ENCODE data around the gene PRR13. TPM values are rescaled to one million over a fixed set of nuclear protein-coding genes. Genes with fewer than 3 reads are reported as not detected.

Gene PRR13
- total RNA-seq, 3 donors from 2014 or later, result 57.1 to 65.1 (median 61.0) TPM

- intact Hi-C loops (cut with DNase I; ENCODE audit: low total_unique reads), result no loop called here
- TF ChIP-seq POLR2A (IDR thresholded peaks at IDR 0.05) (no peak), POLR2AphosphoS5 (IDR thresholded peaks at IDR 0.05) (no peak)
- TF ChIP-seq, protein P1, sequence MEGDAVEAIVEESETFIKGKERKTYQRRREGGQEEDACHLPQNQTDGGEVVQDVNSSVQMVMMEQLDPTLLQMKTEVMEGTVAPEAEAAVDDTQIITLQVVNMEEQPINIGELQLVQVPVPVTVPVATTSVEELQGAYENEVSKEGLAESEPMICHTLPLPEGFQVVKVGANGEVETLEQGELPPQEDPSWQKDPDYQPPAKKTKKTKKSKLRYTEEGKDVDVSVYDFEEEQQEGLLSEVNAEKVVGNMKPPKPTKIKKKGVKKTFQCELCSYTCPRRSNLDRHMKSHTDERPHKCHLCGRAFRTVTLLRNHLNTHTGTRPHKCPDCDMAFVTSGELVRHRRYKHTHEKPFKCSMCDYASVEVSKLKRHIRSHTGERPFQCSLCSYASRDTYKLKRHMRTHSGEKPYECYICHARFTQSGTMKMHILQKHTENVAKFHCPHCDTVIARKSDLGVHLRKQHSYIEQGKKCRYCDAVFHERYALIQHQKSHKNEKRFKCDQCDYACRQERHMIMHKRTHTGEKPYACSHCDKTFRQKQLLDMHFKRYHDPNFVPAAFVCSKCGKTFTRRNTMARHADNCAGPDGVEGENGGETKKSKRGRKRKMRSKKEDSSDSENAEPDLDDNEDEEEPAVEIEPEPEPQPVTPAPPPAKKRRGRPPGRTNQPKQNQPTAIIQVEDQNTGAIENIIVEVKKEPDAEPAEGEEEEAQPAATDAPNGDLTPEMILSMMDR (IDR thresholded peaks at IDR 0.05), result no peak
Measured at GRCh38 chr12:53467082-53467481, 25.5 kb downstream of the PRR13 start.

GRCh38 chr12:53467880-53468279 is 26.3 kb downstream of the PRR13 start:
- no peaks in the 10 kb centered on the region for H3K27me3 ChIP-seq
- TF ChIP-seq POLR2A (IDR thresholded peaks at IDR 0.05) (no peak), POLR2AphosphoS5 (IDR thresholded peaks at IDR 0.05) (no peak)
- TF ChIP-seq, protein P1 (IDR thresholded peaks at IDR 0.05), result no peak
- intact Hi-C loops (cut with DNase I; ENCODE audit: low total_unique reads), result no loop called here
- no peak overlapping the region for H3K27ac ChIP-seq
- no peak overlapping the region for H3K4me3 ChIP-seq
- H3K36me3 ChIP-seq, result peaks cover 11% of the 10 kb centered on the region
- H3K9me3 ChIP-seq, result no peaks in the 10 kb centered on the region
- H3K4me1 ChIP-seq, result no peaks in the 10 kb centered on the region
- no peak for DNase-seq (ENCODE audit: low spot score in 2 of 2)

More at GRCh38 chr12:53467082-53467481, 25.5 kb downstream of the PRR13 start:
- Histone ChIP-seq H3K36me3 (peaks cover 17% of the 10 kb centered on the region), H3K4me1 (no peaks in the 10 kb centered on the region), H3K9me3 (no peaks in the 10 kb centered on the region), H3K27ac (no peak overlapping the region), H3K27me3 (no peaks in the 10 kb centered on the region), H3K4me3 (no peak overlapping the region)
- DNase-seq (ENCODE audit: low spot score in 2 of 2), result no peak

- no peak for TF ChIP-seq POLR2AphosphoS5 (IDR thresholded peaks at IDR 0.05)
- no peak for TF ChIP-seq POLR2A (IDR thresholded peaks at IDR 0.05)
- TF ChIP-seq, protein P1 (IDR thresholded peaks at IDR 0.05), result no peak
- Histone ChIP-seq H3K36me3 (peaks cover 11% of the 10 kb centered on the region), H3K27ac (no peak overlapping the region)
Measured at GRCh38 chr12:53468282-53468681, 26.7 kb downstream of the PRR13 start.

GRCh38 chr12:53472056-53472582 is 30.6 kb downstream of the PRR13 start:
- intact Hi-C loops (cut with DNase I; ENCODE audit: low total_unique reads), result no loop called here
- Histone ChIP-seq H3K27me3 (no peaks in the 10 kb centered on the region), H3K9me3 (no peaks in the 10 kb centered on the region), H3K36me3 (peaks cover 13% of the 10 kb centered on the region), H3K4me3 (no peak overlapping the region), H3K27ac (peak overlapping the region in 1 of 2 donors; percentile 17), H3K4me1 (peaks cover 0 to 5% of the 10 kb centered on the region in 2 donors)
- TF ChIP-seq, protein P1 (IDR thresholded peaks at IDR 0.05), result no peak
- TF ChIP-seq POLR2A (IDR thresholded peaks at IDR 0.05) (no peak), POLR2AphosphoS5 (IDR thresholded peaks at IDR 0.05) (no peak)
- no peak for DNase-seq (ENCODE audit: low spot score in 2 of 2)

More at GRCh38 chr12:53468282-53468681, 26.7 kb downstream of the PRR13 start:
- intact Hi-C loops (cut with DNase I; ENCODE audit: low total_unique reads), result no loop called here
- no peak for DNase-seq (ENCODE audit: low spot score in 2 of 2)
- Histone ChIP-seq H3K9me3 (no peaks in the 10 kb centered on the region), H3K4me3 (no peak overlapping the region), H3K27me3 (no peaks in the 10 kb centered on the region), H3K4me1 (peaks cover 0 to 1% of the 10 kb centered on the region in 2 donors)

DNA sequence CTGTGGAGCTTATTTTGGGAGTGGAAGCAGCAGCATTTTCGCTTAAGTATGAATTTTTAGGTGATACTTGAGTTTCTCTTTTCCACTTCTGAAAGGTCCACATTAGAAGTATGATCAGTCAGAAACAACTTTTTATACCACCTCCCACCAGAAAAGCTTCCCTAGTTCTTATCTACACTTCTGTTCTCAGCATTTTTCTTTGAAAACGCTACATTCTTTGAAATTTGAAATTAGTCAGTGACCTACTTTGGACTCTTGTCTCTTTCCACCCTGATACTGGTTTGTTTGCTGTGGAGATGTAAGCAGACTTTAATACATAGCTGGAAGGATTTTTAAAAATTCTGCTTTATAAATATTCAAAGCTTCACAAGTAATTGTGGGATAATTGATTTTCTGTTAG is 32.5 kb downstream of the PRR13 start:
- no peak overlapping the region for H3K4me3 ChIP-seq
- peak overlapping the region in 1 of 2 donors; percentile 50 for H3K27ac ChIP-seq
- no peak for DNase-seq (ENCODE audit: low spot score in 2 of 2)
- no peaks in the 10 kb centered on the region for H3K9me3 ChIP-seq
- H3K36me3 ChIP-seq, result peaks cover 7% of the 10 kb centered on the region
- H3K27me3 ChIP-seq, result no peaks in the 10 kb centered on the region
- H3K4me1 ChIP-seq, result peaks cover 0 to 5% of the 10 kb centered on the region in 2 donors
- TF ChIP-seq, protein P1 (IDR thresholded peaks at IDR 0.05), result no peak
- TF ChIP-seq POLR2AphosphoS5 (IDR thresholded peaks at IDR 0.05) (no peak), POLR2A (IDR thresholded peaks at IDR 0.05) (no peak)
- intact Hi-C loops (cut with DNase I; ENCODE audit: low total_unique reads), result no loop called here
